Neutrophil (primary cell): ENCODE measurements around the gene KLK4.

ENCODE experiments used
- H3K27ac ChIP-seq: fragments of 200-600 bp; sonication (generic); 2 replicates; pipeline ENCODE4 v1.5.1; 2016; ENCODE audit warnings: mild to moderate bottlenecking, moderate library complexity
- H3K27me3 ChIP-seq: fragments of 200-600 bp; sonication (generic); 2 replicates; pipeline ENCODE4 v1.6.0; 2016; ENCODE audit warnings: mild to moderate bottlenecking
- H3K36me3 ChIP-seq: fragments of 200-600 bp; sonication (generic); 2 replicates; pipeline ENCODE4 v1.5.1; 2017
- H3K4me1 ChIP-seq, 2 experiments: fragments of 200-600 bp in 1 of 2; sonication (generic) in 1 of 2; 1 replicate in 1 of 2; 2 replicates in 1 of 2; pipeline versions ENCODE4 v1.5.1 to v1.6.1; 2013 to 2016; ENCODE audit warnings: low read depth in 1 of 2, low read length in 1 of 2, mild to moderate bottlenecking in 1 of 2, moderate library complexity in 1 of 2; ENCODE audit not compliant: control insufficient read depth in 1 of 2, insufficient read depth in 1 of 2
- H3K4me3 ChIP-seq, 2 experiments: fragments of 200-600 bp in 1 of 2; sonication (generic) in 1 of 2; 1 replicate in 1 of 2; 2 replicates in 1 of 2; pipeline ENCODE4 v1.5.1; 2013 to 2016; ENCODE audit warnings: low read depth in 1 of 2, low read length in 1 of 2, mild to moderate bottlenecking in 1 of 2, moderate library complexity in 1 of 2
- H3K9me3 ChIP-seq: fragments of 200-600 bp; sonication (generic); 2 replicates; pipeline ENCODE4 v1.5.1; 2016
- CTCF ChIP-seq: fragments of 200-600 bp; sonication (generic); IDR thresholded peaks from 2 replicates; pipeline ENCODE4 v1.5.1; 2016; ENCODE audit warnings: antibody characterized with exemption

KLK4 gene

GRCh38 chr19:50858886-50859285 lies 52.3 kb downstream of the KLK4 start:
- peaks cover 52% of the 10 kb centered on the region for H3K27me3 ChIP-seq
- TF ChIP-seq CTCF: no peak

GRCh38 chr19:50857366-50857765 lies 53.8 kb downstream of the KLK4 start:
- Histone ChIP-seq H3K27ac (no peak overlapping the region), H3K36me3 (no peaks in the 10 kb centered on the region), H3K4me1 (no peaks in the 10 kb centered on the region), H3K4me3 (no peak overlapping the region), H3K27me3 (peaks cover 47% of the 10 kb centered on the region), H3K9me3 (no peaks in the 10 kb centered on the region)
- no peak for TF ChIP-seq CTCF

More at GRCh38 chr19:50858886-50859285, 52.3 kb downstream of the KLK4 start:
- H3K36me3 ChIP-seq: no peaks in the 10 kb centered on the region
- H3K4me1 ChIP-seq: no peaks in the 10 kb centered on the region
- no peaks in the 10 kb centered on the region for H3K9me3 ChIP-seq
- H3K4me3 ChIP-seq: no peak overlapping the region
- H3K27ac ChIP-seq: no peak overlapping the region
